Activated T-cell treated with anti-CD3 and anti-CD28 coated beads, Interleukin-2, amount 50 U/mL, for 72 hours (primary cell): ENCODE measurements around the gene SLC23A1. TPM values are rescaled to one million over a fixed set of nuclear protein-coding genes. Genes with fewer than 3 reads are reported as not detected.
A peak's percentile ranks its signal among the peaks of the same experiment; 100 is the strongest.
"Not testable (repeated sequence)": the region's sequence is repeated elsewhere in the genome, so short reads cannot be mapped to it uniquely, and the experiment has no call there.

Experiments used
- ATAC-seq, 2 donors: fragments of 150-1000 bp; cut with Tn5 transposase; replicated peaks in 1 of 2; 2 replicates each; pipeline ENCODE4 v1.10.0; 2021; ENCODE audit warnings: moderate library complexity in 2 of 2, mild to moderate bottlenecking in 1 of 2
- DNase-seq, 2 donors: peaks; one replicate each; pipeline ENCODE4 v3.0.0; 2021 to 2022; ENCODE audit warnings: mixed read lengths in 1 of 2
- H3K27ac Mint-ChIP-seq: one replicate; pipeline ENCODE4 v1.8.0; 2022; ENCODE audit warnings: mild to moderate bottlenecking, moderate library complexity, mixed read lengths
- H3K27me3 Mint-ChIP-seq: one replicate; pipeline ENCODE4 v1.8.0; 2022; ENCODE audit warnings: low read depth, mixed read lengths
- H3K36me3 Mint-ChIP-seq, 2 donors: one replicate each; pipeline ENCODE4 v1.8.0; 2022; ENCODE audit warnings: mixed read lengths in 2 of 2, mild to moderate bottlenecking in 1 of 2; ENCODE audit not compliant: insufficient read depth in 2 of 2
- H3K4me1 Mint-ChIP-seq: one replicate; pipeline ENCODE4 v1.8.0; 2022; ENCODE audit warnings: low read depth, mixed read lengths
- H3K4me3 Mint-ChIP-seq, 2 donors: one replicate each; pipeline ENCODE4 v1.8.0; 2022; ENCODE audit warnings: mild to moderate bottlenecking in 2 of 2, mixed read lengths in 2 of 2, moderate library complexity in 2 of 2
- H3K9me3 Mint-ChIP-seq, 2 donors: one replicate each; pipeline ENCODE4 v1.8.0; 2022; ENCODE audit warnings: mixed read lengths in 2 of 2
- total RNA-seq, 2 donors: library from RNA; stranded (reverse); gene quantifications; one replicate each; pipeline ENCODE4 v1.2.3, GENCODE V29; 2022

Gene SLC23A1
- total RNA-seq, 2 donors from 2014 or later: 1.9 to 2.8 TPM

DNA sequence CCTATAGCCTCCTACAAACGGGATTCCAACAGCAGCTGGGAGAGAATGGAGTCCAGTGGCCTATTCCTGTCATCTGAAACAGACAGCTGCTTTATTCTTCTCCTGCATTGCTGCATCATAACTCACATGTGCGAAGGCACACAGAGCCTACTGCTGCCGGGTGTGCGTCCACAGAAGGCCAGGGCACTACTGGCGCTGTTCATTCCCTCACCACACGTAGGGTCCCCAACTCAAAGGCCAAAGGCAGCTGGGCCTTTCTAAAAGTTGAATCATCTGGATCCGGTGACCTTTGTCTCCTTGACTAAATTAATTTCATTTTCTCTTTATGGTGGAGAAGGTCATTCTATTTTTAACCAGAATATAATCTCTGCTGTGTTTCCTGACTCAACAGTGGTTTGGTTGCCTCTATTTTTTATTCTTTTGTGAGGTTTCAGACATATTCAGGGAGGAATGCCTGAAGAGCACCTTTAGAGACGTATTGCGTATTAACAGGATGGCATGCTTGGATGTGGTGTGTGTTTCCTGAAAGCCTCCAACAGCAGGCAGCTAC, 31.6 kb upstream of the SLC23A1 start:
- Mint-ChIP-seq H3K9me3 (no peaks in the 10 kb centered on the region), H3K4me3 (peak overlapping the region; percentile 75 to 82), H3K27me3 (no peaks in the 10 kb centered on the region), H3K4me1 (peaks cover 68% of the 10 kb centered on the region), H3K27ac (peak overlapping the region; percentile 98), H3K36me3 (peaks cover 9 to 20% of the 10 kb centered on the region in 2 donors)
- ATAC-seq (peak; percentile 24 to 34), DNase-seq (no peak)

DNA sequence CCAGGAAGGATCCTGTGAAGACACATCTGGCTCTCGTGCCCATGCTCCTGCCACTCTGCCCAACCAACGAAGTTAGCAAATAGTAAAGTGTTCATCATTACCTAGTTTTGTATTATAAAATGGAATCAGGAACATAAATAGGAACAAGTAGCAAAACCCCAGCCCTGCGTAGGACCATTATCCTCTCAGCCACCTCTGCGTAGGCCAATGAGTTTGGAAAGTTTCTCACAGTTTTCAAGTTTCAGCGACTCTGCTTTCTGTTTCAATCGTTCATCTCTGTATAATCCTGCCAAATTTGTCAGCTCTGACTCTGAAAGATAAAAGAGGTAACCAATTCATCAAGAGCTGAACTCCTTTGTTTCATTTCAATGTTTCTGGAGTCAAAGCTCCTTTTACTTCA, 30.9 kb upstream of the SLC23A1 start:
- Mint-ChIP-seq H3K36me3 (peaks cover 7 to 15% of the 10 kb centered on the region in 2 donors), H3K9me3 (no peaks in the 10 kb centered on the region), H3K4me3 (peak overlapping the region; percentile 75 to 82), H3K27ac (peak overlapping the region; percentile 98), H3K4me1 (peaks cover 61% of the 10 kb centered on the region), H3K27me3 (no peaks in the 10 kb centered on the region)
- ATAC-seq (peak; percentile 55 to 62), DNase-seq (no peak)

DNA sequence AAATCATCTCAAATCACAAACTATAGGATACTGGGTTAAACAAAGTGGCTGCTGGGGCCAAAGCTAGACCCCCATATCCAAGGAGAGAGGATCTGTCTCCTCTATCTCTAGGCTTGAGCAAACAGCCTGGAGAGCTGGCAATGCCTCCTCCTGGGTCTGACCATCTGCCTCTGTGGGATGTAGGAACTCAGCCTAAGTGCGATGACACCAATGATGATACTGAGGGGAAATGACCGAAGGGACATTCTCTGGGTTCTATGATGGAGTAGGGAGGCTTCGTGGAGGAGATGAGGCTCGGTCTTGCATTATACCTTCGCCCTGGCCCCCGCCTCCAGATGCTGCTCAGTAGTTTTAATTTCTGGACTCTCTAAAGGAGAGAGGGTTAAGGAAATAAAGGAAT, 30.1 kb upstream of the SLC23A1 start:
- H3K36me3 Mint-ChIP-seq: peaks cover 2 to 10% of the 10 kb centered on the region in 2 donors
- ATAC-seq: no peak
- no peak for DNase-seq
- no peaks in the 10 kb centered on the region for H3K9me3 Mint-ChIP-seq
- H3K27ac Mint-ChIP-seq: peak overlapping the region; percentile 98
- no peaks in the 10 kb centered on the region for H3K27me3 Mint-ChIP-seq
- peak overlapping the region; percentile 75 to 82 for H3K4me3 Mint-ChIP-seq
- H3K4me1 Mint-ChIP-seq: peaks cover 54% of the 10 kb centered on the region

DNA sequence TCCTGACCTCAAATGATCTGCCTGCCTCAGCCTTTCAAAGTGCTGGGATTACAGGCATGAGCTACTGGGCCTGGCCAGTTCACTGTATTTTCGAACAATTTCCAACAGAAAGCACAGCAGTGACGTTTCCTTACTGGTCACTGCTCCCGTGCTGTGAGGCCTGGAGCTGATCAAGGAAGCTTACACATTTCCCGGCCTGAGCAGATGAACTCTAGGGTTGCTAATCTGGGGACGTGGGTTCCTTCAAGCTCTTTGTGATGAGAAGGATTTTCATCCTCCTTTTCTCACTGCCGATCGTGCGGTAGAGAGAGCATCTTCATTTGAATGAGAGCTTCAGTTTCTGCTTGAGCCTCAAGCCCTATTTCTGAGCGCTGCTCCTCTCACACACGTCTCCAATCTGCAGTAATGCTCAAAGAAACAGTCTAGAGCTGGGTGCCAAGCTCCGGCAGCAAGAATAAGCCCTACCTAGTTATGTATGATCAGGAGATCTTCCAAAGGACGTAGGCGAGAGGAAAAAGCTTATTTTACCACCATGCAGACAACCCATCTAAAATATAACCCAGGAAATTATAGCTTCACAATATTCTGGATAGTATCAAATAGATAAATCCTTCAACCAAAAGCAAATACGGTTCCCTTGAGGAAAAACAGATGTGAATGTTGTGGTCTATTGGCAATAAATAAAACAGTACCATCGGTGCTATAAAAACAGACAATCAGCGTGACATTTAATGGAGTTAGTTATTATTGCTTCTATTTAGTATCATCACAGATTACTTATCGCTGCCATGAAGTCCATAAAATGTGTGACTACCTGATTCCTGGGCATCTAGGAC, 28.1 kb upstream of the SLC23A1 start:
- ATAC-seq (no peak), DNase-seq (no peak)
- Mint-ChIP-seq H3K27ac (no peak overlapping the region), H3K4me1 (peaks cover 49% of the 10 kb centered on the region), H3K9me3 (no peaks in the 10 kb centered on the region), H3K4me3 (no peak overlapping the region), H3K36me3 (peaks cover 3% of the 10 kb centered on the region in 2 donors), H3K27me3 (no peaks in the 10 kb centered on the region)

DNA sequence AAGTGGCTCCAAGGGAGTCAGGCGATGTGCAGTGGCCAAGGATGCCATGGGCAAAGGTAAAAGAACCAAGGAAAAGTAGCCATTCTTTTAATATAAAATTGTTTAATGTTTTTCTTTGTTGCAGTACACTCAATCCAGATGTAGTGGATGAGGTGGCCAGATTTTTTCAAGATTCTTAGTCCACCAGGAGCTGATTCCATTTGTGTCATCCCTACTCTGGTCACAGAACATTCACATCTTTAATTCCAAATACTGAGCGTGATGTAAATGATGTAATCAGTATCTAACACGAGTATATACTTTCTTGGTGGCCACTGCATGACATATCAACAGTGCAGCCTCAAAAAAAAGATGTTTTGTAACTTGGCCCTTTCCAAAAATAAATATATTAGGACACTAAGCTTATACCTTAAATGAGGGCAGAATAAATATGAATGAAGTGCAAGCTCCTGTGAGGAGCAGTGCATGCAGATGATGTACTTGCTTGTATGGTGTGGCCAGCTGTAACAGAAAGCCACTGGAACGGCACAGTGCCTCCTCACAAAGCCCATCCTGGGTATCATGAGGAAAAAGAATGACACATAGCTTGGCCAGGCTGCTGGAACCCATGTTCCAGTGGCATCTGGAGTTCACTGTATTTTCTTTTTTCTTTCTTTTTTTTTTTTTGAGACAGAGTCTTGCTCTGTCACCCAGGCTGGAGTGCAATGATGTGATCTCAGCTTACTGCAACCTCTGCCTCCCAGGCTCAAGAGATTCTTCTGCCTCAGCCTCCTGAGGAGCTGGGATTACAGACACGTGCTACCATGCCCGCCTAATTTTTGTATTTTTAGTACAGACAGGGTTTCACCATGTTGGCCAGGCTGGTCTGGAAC, 27.3 kb upstream of the SLC23A1 start:
- Mint-ChIP-seq H3K4me3 (no peak overlapping the region), H3K27me3 (no peaks in the 10 kb centered on the region), H3K36me3 (peaks cover 2 to 3% of the 10 kb centered on the region in 2 donors), H3K9me3 (no peaks in the 10 kb centered on the region), H3K27ac (no peak overlapping the region), H3K4me1 (peaks cover 41% of the 10 kb centered on the region)
- no peak for ATAC-seq
- no peak for DNase-seq

DNA sequence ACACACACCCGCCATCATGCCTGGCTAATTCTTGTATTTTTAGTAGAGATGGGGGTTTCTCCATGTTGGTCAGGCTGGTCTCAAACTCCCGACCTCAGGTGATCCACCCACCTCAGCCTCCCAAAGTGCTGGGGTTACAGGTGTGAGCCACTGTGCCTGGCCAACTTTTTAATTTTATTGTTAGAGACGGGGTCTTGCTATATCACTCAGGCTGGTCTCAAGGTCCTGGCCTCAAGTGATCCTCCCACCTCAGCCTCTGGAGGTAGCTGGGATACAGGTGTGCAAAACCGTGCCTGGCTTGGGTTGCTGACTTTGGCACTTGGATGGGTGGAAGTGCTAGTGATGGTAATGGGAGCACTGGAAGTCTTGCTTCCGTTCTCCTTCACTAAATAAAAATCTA, 26.0 kb upstream of the SLC23A1 start:
- H3K4me3 Mint-ChIP-seq, H3K9me3 Mint-ChIP-seq, H3K27me3 Mint-ChIP-seq, H3K36me3 Mint-ChIP-seq, H3K27ac Mint-ChIP-seq, ATAC-seq, DNase-seq: not testable (repeated sequence)
- peaks cover 40% of the 10 kb centered on the region for H3K4me1 Mint-ChIP-seq

DNA sequence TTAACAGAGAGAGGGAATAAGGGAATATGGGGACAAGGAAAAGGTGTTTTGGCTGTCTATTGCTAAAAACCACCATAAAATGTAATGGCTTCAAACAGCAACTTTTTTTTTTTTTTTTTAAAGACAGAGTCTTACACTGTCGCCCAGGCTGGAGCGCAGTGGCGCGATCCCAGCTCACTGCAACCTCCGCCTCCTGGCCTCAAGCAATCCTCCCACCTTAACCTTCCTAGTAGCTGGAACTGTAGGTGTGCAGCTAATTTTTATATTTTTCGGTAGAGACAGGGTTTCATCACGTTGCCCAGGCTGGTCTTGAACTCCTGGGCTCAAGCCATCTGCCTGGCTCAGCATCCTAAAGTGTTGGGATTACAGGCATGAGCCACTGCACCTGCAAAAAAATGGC, 25.1 kb upstream of the SLC23A1 start:
- ATAC-seq (no peak), DNase-seq (no peak)
- Mint-ChIP-seq H3K4me3 (no peak overlapping the region), H3K4me1 (peaks cover 36% of the 10 kb centered on the region), H3K27me3 (no peaks in the 10 kb centered on the region), H3K9me3 (no peaks in the 10 kb centered on the region), H3K36me3 (peaks cover 2 to 3% of the 10 kb centered on the region in 2 donors), H3K27ac (no peak overlapping the region)

DNA sequence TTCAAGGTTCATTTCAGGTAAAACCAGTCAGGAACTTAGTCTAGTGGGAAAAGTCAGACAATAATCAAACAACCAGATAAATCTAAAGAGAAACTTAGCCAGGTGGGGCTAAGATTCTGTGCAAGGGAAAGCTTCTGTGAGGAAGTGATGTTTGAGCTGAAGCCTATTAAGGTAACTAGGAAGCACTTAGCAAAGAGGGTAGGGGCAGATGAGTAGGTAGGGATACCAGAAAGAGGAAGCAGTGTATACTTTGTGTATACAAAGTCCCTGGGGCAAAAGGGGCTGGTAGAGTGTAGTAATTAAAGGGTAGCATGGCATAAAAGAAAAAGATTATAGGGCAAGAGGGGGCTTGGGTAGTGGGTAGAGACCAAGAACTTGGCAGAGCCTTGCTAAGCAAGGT, 24.4 kb upstream of the SLC23A1 start:
- DNase-seq: no peak
- Mint-ChIP-seq H3K4me1 (peaks cover 36% of the 10 kb centered on the region), H3K27me3 (no peaks in the 10 kb centered on the region), H3K27ac (no peak overlapping the region), H3K36me3 (peaks cover 0 to 1% of the 10 kb centered on the region in 2 donors), H3K9me3 (no peaks in the 10 kb centered on the region), H3K4me3 (no peak overlapping the region)
- ATAC-seq: no peak

DNA sequence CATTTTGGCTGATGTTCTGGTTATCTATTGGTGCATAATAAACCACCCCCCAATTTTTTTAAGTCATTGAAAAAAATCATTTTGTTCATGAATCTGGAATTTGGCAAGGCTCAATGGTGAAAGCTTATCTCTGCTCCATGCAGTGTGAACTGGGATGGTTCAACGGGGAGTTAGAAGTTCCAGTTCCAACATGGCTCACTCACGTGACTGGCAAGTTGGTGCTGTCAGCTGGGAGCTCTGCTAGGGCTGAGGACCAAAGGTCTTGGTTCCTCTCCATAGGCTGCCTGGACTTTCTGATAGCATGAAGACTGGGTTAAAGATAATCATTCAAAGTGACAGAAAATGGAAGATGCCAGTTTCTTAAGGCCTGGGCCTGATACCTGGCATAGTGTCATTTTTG, 23.9 kb upstream of the SLC23A1 start:
- DNase-seq (no peak), ATAC-seq (no peak)
- Mint-ChIP-seq H3K27me3 (no peaks in the 10 kb centered on the region), H3K9me3 (no peaks in the 10 kb centered on the region), H3K4me1 (peaks cover 37% of the 10 kb centered on the region), H3K27ac (no peak overlapping the region), H3K36me3 (peaks cover 0 to 1% of the 10 kb centered on the region in 2 donors), H3K4me3 (no peak overlapping the region)

DNA sequence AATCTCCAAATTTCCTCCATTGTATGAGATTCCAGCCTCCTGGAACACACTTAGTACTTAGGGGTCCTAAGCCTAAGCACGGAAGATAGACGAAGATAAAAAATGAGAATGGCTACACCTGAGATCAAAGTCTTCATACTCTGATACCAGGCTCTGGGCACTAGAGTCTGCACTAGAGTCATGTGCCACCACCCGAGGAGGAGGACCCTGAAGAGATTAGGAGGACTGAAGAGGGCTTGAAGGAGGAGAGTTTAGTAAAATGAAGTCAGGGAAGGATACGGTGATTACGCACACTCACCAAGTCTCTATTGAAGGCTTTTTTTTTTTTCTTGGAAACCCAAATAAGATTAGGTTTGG, 21.4 kb upstream of the SLC23A1 start:
- no peak for DNase-seq
- Mint-ChIP-seq H3K4me1 (peaks cover 44% of the 10 kb centered on the region), H3K9me3 (no peaks in the 10 kb centered on the region), H3K36me3 (peaks cover 0 to 1% of the 10 kb centered on the region in 2 donors), H3K27ac (peak overlapping the region; percentile 97), H3K4me3 (peak overlapping the region; percentile 83 to 89), H3K27me3 (no peaks in the 10 kb centered on the region)
- no peak for ATAC-seq

DNA sequence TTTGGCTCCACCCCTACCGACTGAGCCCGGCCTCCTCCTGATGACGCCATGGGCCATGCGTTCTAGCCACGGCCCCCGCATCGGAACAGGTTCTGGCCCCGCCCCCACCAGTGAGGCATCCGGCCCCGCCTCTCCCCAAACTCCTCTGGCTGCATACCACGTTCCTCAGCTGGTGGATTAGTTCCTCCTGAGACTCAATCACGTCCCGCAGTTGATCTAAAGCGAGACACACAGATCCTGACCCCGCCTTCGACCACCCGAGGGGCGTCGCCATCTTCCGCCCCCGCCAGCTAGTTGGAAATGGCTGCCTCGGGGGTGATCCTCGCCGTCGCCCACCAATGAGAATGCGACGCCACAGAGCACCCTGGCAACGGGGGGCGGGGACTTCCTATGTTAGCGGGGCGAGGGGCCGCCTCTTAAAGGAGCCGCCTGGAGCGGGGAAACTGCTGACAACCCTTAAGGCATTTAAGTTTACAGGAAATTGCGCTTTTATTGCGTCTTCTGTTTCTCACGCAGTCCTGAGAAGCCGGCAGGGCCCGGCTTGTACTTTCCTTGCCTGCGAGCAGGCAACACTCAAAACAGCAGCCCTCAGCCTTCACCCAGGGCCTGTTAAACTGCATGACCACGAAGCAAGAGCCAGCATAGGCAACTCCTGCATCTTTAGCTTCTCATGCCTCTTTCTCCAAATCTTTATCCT, 20.8 kb upstream of the SLC23A1 start, which contains the start of gene SPATA24:
SPATA24 (minus strand) TSS at position 303 of the 697 bp plus-strand sequence; CDS start at position 274, 29 bp downstream.
- Mint-ChIP-seq H3K4me1 (peaks cover 50% of the 10 kb centered on the region), H3K27ac (peak within 1 kb of the TSS; percentile 97), H3K36me3 (peaks cover 0 to 1% of the 10 kb centered on the region in 2 donors), H3K9me3 (no peaks in the 10 kb centered on the region), H3K4me3 (peak within 1 kb of the TSS; percentile 83 to 89), H3K27me3 (no peaks in the 10 kb centered on the region)
- DNase-seq: peak; percentile 99
- ATAC-seq: peak; percentile 91 to 92

DNA sequence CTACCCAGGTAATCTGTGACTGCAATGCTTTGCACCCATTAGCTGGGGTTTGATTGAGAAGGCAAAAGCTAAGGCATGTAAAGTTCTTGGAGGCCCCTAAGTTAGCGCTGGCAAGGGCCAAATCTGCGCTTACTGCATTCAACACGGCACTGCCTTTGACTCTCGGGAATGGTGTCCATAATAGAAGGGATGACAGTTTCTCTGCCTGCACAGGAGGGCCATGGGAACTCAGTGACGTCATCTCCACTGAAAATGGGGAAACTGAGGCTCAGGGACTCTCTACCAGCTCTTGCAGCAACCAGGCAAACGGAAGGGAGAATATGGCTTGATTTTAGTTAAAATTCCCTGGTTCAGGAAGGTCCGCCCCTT, 20.3 kb upstream of the SLC23A1 start:
- DNase-seq (no peak), ATAC-seq (no peak)
- H3K27ac Mint-ChIP-seq: peak overlapping the region; percentile 97
- no peaks in the 10 kb centered on the region for H3K27me3 Mint-ChIP-seq
- H3K4me1 Mint-ChIP-seq: peaks cover 52% of the 10 kb centered on the region
- no peaks in the 10 kb centered on the region for H3K9me3 Mint-ChIP-seq
- peak overlapping the region; percentile 83 to 89 for H3K4me3 Mint-ChIP-seq
- H3K36me3 Mint-ChIP-seq: peaks cover 0 to 1% of the 10 kb centered on the region in 2 donors
